ENCODE measurements around the gene ISG20L2. TPM values are rescaled to one million over a fixed set of nuclear protein-coding genes. Genes with fewer than 3 reads are reported as not detected.

ISG20L2 gene
- total RNA-seq, 1 experiment from 2014 or later, result 18.4 TPM

- H3K36me3 ChIP-seq (ENCODE audit: insufficient read depth, low read length), result peaks cover 10% of the 10 kb centered on the region; the same call in 1 of the 2 replicates
- H3K9me3 ChIP-seq (ENCODE audit: low read length), result no peaks in the 10 kb centered on the region
- no peaks in the 10 kb centered on the region for H3K27me3 ChIP-seq (ENCODE audit: low read length)
- peak overlapping the region; percentile 94 for H3K4me3 ChIP-seq (ENCODE audit: low read length)
- H3K9me2 ChIP-seq (replicated peaks; ENCODE audit: insufficient read depth, low read length), result no peaks in the 10 kb centered on the region
- peak overlapping the region; percentile 92 for H3K27ac ChIP-seq (ENCODE audit: low read length)
- peaks cover 25% of the 10 kb centered on the region for H4K20me1 ChIP-seq (ENCODE audit: insufficient read depth, low read depth, low read length)
- no peak overlapping the region for H2AFZ ChIP-seq (ENCODE audit: low read length)
- H3K9ac ChIP-seq (ENCODE audit: low read length), result peak overlapping the region; percentile 94
- peak overlapping the region; percentile 91 for H3K4me2 ChIP-seq (ENCODE audit: low read depth, low read length, poor library complexity, severe bottlenecking)
- H3K4me1 ChIP-seq (ENCODE audit: low read length), result peaks cover 55% of the 10 kb centered on the region
- DNase-seq, result peak; percentile 73
- peaks cover 68% of the 10 kb centered on the region for H3K79me2 ChIP-seq (ENCODE audit: low read length)
These were observed 18.4 kb upstream of the ISG20L2 start for GRCh38 chr1:156746728-156747631.

- H3K4me3 ChIP-seq (ENCODE audit: low read length), result no peak overlapping the region
- H3K4me2 ChIP-seq (ENCODE audit: low read depth, low read length, poor library complexity, severe bottlenecking), result peak overlapping the region; percentile 59
- peaks cover 61% of the 10 kb centered on the region for H3K4me1 ChIP-seq (ENCODE audit: low read length)
These were observed 17.8 kb upstream of the ISG20L2 start for GRCh38 chr1:156746406-156746727.

GRCh38 chr1:156745881-156746280, 17.3 kb upstream of the ISG20L2 start:
- no peak overlapping the region for H2AFZ ChIP-seq (ENCODE audit: low read length)
- H3K9ac ChIP-seq (ENCODE audit: low read length), result no peak overlapping the region
- H3K4me2 ChIP-seq (ENCODE audit: low read depth, low read length, poor library complexity, severe bottlenecking), result peak overlapping the region; percentile 59

More at GRCh38 chr1:156746406-156746727, 17.8 kb upstream of the ISG20L2 start:
- Histone ChIP-seq H3K9me3 (ENCODE audit: low read length) (no peaks in the 10 kb centered on the region), H3K9me2 (replicated peaks; ENCODE audit: insufficient read depth, low read length) (no peaks in the 10 kb centered on the region), H3K36me3 (ENCODE audit: insufficient read depth, low read length) (peaks cover 10% of the 10 kb centered on the region; the same call in 1 of the 2 replicates), H3K9ac (ENCODE audit: low read length) (no peak overlapping the region), H4K20me1 (ENCODE audit: insufficient read depth, low read depth, low read length) (peaks cover 25% of the 10 kb centered on the region), H3K27ac (ENCODE audit: low read length) (0 out of 2 replicates have a peak overlapping the region, but pooled peaks have one; percentile 84), H3K27me3 (ENCODE audit: low read length) (no peaks in the 10 kb centered on the region), H2AFZ (ENCODE audit: low read length) (no peak overlapping the region), H3K79me2 (ENCODE audit: low read length) (peaks cover 66% of the 10 kb centered on the region)
- no peak for DNase-seq

GRCh38 chr1:156744786-156745419, 16.3 kb upstream of the ISG20L2 start:
- Histone ChIP-seq H3K36me3 (ENCODE audit: insufficient read depth, low read length) (peaks cover 10% of the 10 kb centered on the region; the same call in 1 of the 2 replicates), H3K9me2 (replicated peaks; ENCODE audit: insufficient read depth, low read length) (no peaks in the 10 kb centered on the region), H3K9ac (ENCODE audit: low read length) (no peak overlapping the region), H3K9me3 (ENCODE audit: low read length) (no peaks in the 10 kb centered on the region), H2AFZ (ENCODE audit: low read length) (no peak overlapping the region), H3K4me1 (ENCODE audit: low read length) (peaks cover 65% of the 10 kb centered on the region), H3K79me2 (ENCODE audit: low read length) (peaks cover 60% of the 10 kb centered on the region), H3K27ac (ENCODE audit: low read length) (no peak overlapping the region), H3K4me3 (ENCODE audit: low read length) (no peak overlapping the region), H3K4me2 (ENCODE audit: low read depth, low read length, poor library complexity, severe bottlenecking) (no peak overlapping the region), H4K20me1 (ENCODE audit: insufficient read depth, low read depth, low read length) (peaks cover 25% of the 10 kb centered on the region), H3K27me3 (ENCODE audit: low read length) (no peaks in the 10 kb centered on the region)
- DNase-seq, result peak; percentile 23

More at GRCh38 chr1:156745881-156746280, 17.3 kb upstream of the ISG20L2 start:
- no peaks in the 10 kb centered on the region for H3K27me3 ChIP-seq (ENCODE audit: low read length)
- no peak overlapping the region for H3K4me3 ChIP-seq (ENCODE audit: low read length)
- no peak for DNase-seq
- H3K36me3 ChIP-seq (ENCODE audit: insufficient read depth, low read length), result peaks cover 10% of the 10 kb centered on the region; the same call in 1 of the 2 replicates
- H3K79me2 ChIP-seq (ENCODE audit: low read length), result peaks cover 61% of the 10 kb centered on the region
- H3K9me3 ChIP-seq (ENCODE audit: low read length), result no peaks in the 10 kb centered on the region
- no peaks in the 10 kb centered on the region for H3K9me2 ChIP-seq (replicated peaks; ENCODE audit: insufficient read depth, low read length)
- 0 out of 2 replicates have a peak overlapping the region, but pooled peaks have one; percentile 17 for H3K27ac ChIP-seq (ENCODE audit: low read length)
- peaks cover 25% of the 10 kb centered on the region for H4K20me1 ChIP-seq (ENCODE audit: insufficient read depth, low read depth, low read length)
- peaks cover 63% of the 10 kb centered on the region for H3K4me1 ChIP-seq (ENCODE audit: low read length)

GRCh38 chr1:156744344-156744743, 15.8 kb upstream of the ISG20L2 start:
- Histone ChIP-seq H3K4me2 (ENCODE audit: low read depth, low read length, poor library complexity, severe bottlenecking) (no peak overlapping the region), H3K79me2 (ENCODE audit: low read length) (peaks cover 60% of the 10 kb centered on the region), H3K27ac (ENCODE audit: low read length) (no peak overlapping the region), H3K9me2 (replicated peaks; ENCODE audit: insufficient read depth, low read length) (no peaks in the 10 kb centered on the region), H3K36me3 (ENCODE audit: insufficient read depth, low read length) (peaks cover 11% of the 10 kb centered on the region; the same call in 1 of the 2 replicates), H3K9ac (ENCODE audit: low read length) (no peak overlapping the region), H3K4me1 (ENCODE audit: low read length) (peaks cover 67% of the 10 kb centered on the region), H3K27me3 (ENCODE audit: low read length) (no peaks in the 10 kb centered on the region), H3K9me3 (ENCODE audit: low read length) (no peaks in the 10 kb centered on the region), H3K4me3 (ENCODE audit: low read length) (no peak overlapping the region), H2AFZ (ENCODE audit: low read length) (no peak overlapping the region), H4K20me1 (ENCODE audit: insufficient read depth, low read depth, low read length) (peaks cover 25% of the 10 kb centered on the region)
- peak; percentile 12 for DNase-seq

GRCh38 chr1:156743367-156744302, 15.1 kb upstream of the ISG20L2 start:
- Histone ChIP-seq H3K36me3 (ENCODE audit: insufficient read depth, low read length) (peaks cover 14% of the 10 kb centered on the region; the same call in 1 of the 2 replicates), H4K20me1 (ENCODE audit: insufficient read depth, low read depth, low read length) (peaks cover 25% of the 10 kb centered on the region), H3K27ac (ENCODE audit: low read length) (no peak overlapping the region), H3K79me2 (ENCODE audit: low read length) (peaks cover 60% of the 10 kb centered on the region), H3K9me2 (replicated peaks; ENCODE audit: insufficient read depth, low read length) (no peaks in the 10 kb centered on the region), H2AFZ (ENCODE audit: low read length) (no peak overlapping the region), H3K4me3 (ENCODE audit: low read length) (no peak overlapping the region), H3K4me1 (ENCODE audit: low read length) (peaks cover 61% of the 10 kb centered on the region), H3K27me3 (ENCODE audit: low read length) (no peaks in the 10 kb centered on the region), H3K9ac (ENCODE audit: low read length) (no peak overlapping the region), H3K9me3 (ENCODE audit: low read length) (no peaks in the 10 kb centered on the region), H3K4me2 (ENCODE audit: low read depth, low read length, poor library complexity, severe bottlenecking) (no peak overlapping the region)
- DNase-seq, result no peak

GRCh38 chr1:156742801-156743200, 14.2 kb upstream of the ISG20L2 start:
- H3K9me2 ChIP-seq (replicated peaks; ENCODE audit: insufficient read depth, low read length), result no peaks in the 10 kb centered on the region
- H3K9ac ChIP-seq (ENCODE audit: low read length), result no peak overlapping the region
- no peak overlapping the region for H2AFZ ChIP-seq (ENCODE audit: low read length)
- H3K79me2 ChIP-seq (ENCODE audit: low read length), result peaks cover 56% of the 10 kb centered on the region
- peaks cover 14% of the 10 kb centered on the region; the same call in 1 of the 2 replicates for H3K36me3 ChIP-seq (ENCODE audit: insufficient read depth, low read length)
- no peak for DNase-seq
- H3K4me3 ChIP-seq (ENCODE audit: low read length), result no peak overlapping the region
- H3K4me2 ChIP-seq (ENCODE audit: low read depth, low read length, poor library complexity, severe bottlenecking), result no peak overlapping the region
- H3K27me3 ChIP-seq (ENCODE audit: low read length), result no peaks in the 10 kb centered on the region
- peaks cover 20% of the 10 kb centered on the region for H4K20me1 ChIP-seq (ENCODE audit: insufficient read depth, low read depth, low read length)
- H3K4me1 ChIP-seq (ENCODE audit: low read length), result peaks cover 52% of the 10 kb centered on the region
- H3K27ac ChIP-seq (ENCODE audit: low read length), result no peak overlapping the region
- H3K9me3 ChIP-seq (ENCODE audit: low read length), result no peaks in the 10 kb centered on the region

All from Karpas-422 (cell line).